Measurements from ENCODE around the gene SLC29A2. TPM values are rescaled to one million over a fixed set of nuclear protein-coding genes. Genes with fewer than 3 reads are reported as not detected.
"Not testable (repeated sequence)": the region's sequence is repeated elsewhere in the genome, so short reads cannot be mapped to it uniquely, and the experiment has no call there.

Gene SLC29A2
- total RNA-seq, 1 experiment from 2014 or later: 0.39 TPM

DNA sequence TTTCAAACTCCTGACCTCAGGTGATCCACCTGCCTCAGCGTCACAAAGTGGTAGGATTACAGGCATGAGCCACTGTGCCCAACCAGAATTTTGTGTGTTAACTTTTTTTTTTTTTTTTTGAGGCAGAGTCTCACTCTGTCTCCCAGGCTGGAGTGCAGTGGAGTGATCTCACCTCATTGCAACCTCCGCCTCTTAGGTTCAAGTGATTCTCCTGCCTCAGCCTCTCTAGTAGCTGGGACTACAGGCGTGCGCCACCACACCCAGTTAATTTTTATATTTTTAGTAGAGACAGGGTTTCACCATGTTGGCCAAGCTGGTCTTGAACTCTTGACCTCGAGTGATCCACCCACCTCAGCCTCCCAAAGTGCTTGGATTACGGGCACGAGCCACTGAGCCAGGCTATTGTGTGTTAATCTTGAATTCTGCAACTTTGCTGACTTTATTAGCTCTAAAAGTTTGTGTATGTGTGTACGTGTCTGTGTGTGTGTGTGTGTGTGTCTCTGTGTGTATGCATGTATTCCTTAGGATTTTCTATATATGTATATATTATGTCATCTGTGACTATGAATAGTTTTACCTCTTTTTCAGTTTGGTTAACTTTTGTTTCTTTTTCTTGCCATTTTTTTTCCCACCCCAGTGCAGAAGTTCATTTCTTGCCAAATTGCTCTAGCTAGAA is 20.9 kb downstream of the SLC29A2 start:
- not testable (repeated sequence) for DNase-seq (ENCODE audit: low spot score)

GRCh38 chr11:66349084-66349386 is 22.5 kb downstream of the SLC29A2 start:
- DNase-seq (ENCODE audit: low spot score): no peak

- peak; percentile 79 for DNase-seq (ENCODE audit: low spot score)
These were observed 23.9 kb downstream of the SLC29A2 start, which contains the start of gene B4GAT1 for GRCh38 chr11:66347425-66348276. Gene B4GAT1, minus strand, starts transcription at chr11:66347629. Its CDS starts 84 bp downstream, at chr11:66347545.

DNA sequence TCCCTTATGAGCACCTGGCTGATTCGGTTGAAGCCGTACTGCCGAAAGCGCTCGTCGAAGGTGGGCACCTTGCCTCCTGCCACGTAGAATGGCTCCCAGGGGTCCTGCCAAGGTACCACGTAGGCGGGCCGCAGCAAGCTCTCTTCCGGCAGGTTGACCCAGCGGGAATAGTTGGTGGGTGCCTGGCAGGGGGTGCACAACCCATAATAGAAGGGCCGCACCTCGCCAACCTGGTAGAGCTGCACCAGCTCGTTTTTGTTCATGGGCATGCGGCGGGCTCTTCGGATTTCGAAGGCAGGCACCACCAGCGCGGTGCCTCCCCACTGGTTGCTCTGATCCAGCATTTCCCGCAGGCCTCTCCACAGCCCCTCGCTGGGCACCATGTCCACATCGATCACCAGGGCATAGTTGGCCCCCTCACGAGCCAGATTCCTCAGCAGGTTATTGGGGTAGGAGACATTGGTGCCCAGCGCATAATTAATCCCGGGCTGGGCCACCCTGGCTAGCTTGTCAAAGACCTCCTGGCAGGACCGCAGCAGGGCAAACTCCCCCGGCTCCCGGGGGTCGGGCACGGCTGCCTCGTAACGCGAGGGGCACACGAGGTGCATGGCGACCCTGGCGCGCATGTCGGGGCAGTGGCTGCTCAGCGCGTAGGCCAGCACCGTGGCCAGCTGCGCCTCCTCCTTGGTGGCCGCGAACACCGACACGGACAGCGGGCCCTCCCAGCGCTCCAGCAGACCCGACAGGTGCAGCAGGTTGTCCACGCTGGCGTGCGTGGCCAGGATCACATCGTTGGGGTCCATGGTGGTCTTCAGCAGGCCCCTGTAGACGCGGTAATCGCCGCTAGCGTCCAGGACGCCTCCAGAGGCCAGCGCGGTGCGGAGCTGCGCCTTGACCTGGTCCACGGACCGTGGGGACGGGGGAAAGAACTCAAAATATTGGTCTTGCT is 24.8 kb downstream of the SLC29A2 start:
- DNase-seq (ENCODE audit: low spot score): no peak

GRCh38 chr11:66345316-66345649 is 26.3 kb downstream of the SLC29A2 start:
- no peak for DNase-seq (ENCODE audit: low spot score)

- DNase-seq (ENCODE audit: low spot score): peak; percentile 96
These were observed 26.8 kb downstream of the SLC29A2 start, which contains the start of gene BRMS1 for GRCh38 chr11:66344550-66345315. Gene BRMS1, minus strand, starts transcription at chr11:66345104. Its CDS starts 2,870 bp downstream, at chr11:66342234.

DNA sequence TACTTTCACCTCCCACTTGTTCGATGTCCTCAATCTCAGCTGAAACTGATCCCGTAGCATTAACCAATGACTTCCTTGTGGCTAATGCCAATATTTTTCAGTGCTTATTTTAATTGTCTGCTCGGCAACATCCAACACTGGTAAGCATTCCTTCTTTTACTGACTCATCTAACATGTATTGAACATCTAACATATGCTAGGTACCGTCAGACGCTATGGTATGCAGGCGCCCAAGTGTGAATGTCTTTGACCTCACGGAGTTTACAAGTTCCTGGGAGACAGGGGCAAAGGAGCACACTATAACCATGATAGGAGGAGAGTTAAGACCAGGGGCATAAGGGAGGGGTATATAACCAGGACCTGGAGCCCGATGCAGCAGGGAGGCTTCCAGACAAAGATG is 28.4 kb downstream of the SLC29A2 start:
- no peak for DNase-seq (ENCODE audit: low spot score)

DNA sequence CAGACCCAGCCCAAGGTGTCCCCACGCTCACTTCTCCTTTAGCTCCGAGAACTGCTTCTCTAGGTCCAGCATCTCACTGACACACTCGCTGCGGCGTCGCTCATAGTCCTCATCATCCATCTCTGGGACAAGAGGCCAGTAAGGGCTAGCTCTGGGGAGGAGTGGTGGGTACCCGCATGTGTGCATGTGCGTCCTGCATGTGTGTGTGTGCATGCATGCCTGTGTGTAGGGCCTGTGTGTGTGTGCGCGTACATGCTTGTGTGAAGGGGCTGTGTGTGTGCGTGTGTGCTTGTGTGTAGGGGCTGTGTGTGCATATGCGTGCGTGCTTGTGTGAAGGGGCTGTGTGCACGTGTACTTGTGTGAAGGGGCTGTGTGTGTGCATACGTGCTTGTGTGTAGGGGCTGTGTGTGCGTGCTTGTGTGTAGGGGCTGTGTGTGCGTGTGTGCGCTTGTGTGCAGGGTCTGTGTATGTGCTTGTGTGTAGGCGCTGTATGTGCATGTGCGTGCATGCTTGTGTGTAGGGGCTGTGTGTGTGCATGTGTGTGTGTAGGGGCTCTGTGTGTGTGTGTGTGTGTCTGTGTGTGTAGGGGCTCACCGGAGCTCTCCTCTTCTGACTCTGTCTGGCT is 29.9 kb downstream of the SLC29A2 start:
- no peak for DNase-seq (ENCODE audit: low spot score)

- no peak for DNase-seq (ENCODE audit: low spot score)
These were observed 30.7 kb downstream of the SLC29A2 start for GRCh38 chr11:66340596-66341501.

GRCh38 chr11:66339686-66340483 is 31.7 kb downstream of the SLC29A2 start:
- DNase-seq (ENCODE audit: low spot score): no peak

DNA sequence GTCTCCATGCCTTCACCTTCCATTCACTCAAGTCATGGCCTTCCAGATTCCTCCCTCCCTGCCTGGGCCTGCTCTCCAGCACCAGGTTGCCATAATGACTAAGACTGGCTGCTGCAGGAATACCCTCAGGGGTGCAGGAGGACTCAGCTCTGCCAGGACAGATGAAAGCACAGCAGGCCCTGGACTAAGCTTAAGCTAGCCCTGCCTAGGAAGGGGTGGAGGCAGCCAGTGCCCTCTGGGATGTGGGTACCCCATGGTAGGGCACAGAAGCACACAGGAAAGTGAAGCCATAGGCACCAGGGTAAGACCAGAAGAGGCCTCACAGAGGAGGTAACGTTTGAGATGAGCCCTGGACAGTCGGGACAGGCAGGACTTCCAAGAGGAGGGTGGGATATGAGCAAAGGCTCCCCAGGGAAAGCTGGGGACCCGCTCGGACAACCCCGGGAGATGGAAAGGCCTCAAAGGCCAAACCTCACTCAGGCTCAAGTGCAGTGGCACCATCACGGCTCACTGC is 32.3 kb downstream of the SLC29A2 start:
- DNase-seq (ENCODE audit: low spot score): no peak

DNA sequence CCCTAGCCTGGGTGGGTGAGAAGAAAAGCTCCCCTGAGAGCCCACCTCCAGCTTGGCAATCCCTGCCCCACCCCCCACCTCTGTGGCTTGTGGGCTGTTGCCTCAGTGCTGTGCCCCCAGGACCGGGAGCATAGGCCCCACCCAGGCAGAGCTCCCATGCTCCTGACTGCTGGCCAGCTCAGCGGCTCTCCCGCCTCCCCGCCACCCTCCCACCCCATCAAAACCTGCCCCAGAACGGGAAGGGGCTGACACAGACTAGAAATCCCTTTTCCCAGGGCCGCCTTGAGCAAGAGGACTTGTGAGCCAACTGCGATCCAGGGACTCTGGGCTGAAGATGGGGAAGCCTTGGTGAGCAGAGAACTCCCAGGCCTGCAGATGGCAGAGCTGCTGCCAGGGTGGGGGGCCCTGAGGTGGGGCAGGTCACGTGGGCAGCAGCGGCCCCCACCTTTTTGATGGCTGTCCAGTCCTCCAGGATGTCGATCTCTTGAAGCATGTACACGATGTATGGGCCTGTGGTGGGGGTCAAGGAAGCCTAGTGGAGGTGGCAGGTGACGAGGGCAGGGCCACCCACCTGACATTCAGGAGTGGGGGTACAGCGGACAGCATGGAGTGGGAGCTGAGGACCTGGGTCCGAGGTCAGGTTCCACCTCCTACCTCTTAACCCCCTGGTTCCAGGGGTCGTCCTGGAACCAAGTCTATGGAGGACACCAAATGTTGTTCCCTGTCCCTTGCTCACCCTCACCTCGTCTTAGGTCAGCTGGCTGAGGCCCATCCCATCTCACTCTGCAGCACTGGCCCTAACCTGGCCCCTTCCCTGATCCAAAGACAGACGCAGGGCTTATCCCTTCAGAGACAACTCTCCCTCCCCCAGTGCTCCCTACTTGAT is 33.0 kb downstream of the SLC29A2 start:
- DNase-seq (ENCODE audit: low spot score): no peak

GRCh38 chr11:66337103-66337899 is 34.3 kb downstream of the SLC29A2 start:
- no peak for DNase-seq (ENCODE audit: low spot score)

DNA sequence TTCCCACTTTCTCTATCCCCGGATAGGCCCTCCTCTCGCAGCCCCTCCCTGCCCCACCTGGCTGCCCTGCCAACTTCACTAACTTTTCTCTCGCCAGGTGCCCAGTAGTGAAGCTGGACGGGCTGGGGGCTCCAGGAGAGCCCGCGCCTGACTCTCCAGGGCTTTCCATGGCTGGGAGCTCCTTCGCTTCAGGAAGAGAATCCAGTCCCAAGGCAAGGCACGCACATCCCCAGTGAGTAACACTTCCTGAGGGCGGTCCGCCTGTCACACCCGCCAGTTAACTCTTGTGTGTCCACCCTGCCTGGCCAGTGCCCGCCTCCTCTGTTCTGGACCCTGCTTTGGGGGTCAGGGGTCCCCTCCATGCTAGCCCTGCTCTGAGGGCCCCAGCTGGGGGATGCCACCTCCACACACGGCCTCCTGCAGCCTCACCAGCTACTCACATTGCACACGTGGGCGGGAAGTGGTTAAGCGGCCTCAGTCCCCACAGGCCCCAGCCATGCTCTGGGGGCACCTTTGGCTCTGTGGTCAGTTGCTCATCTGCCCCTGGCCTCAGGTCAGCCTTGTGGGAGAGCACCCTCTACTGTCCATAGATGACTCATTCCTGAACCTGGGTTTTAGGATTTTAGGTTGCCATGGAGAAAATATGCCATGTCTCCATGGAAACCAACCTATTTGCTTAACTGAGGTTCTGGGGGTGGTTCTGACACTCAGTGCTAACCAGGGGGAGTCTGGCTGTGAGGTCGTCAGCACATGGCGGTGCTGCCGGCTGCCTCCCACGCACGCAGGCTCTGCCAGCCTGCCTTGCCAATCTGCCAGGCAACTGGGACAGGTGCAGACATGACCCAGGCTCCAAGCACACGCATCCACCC is 35.1 kb downstream of the SLC29A2 start, which contains the start of gene RIN1:
TSS of gene RIN1 (minus strand) at position 201 of the 869 bp plus-strand sequence. CDS start at position 169, 32 bp downstream.
- peak; percentile 82 for DNase-seq (ENCODE audit: low spot score)

DNA sequence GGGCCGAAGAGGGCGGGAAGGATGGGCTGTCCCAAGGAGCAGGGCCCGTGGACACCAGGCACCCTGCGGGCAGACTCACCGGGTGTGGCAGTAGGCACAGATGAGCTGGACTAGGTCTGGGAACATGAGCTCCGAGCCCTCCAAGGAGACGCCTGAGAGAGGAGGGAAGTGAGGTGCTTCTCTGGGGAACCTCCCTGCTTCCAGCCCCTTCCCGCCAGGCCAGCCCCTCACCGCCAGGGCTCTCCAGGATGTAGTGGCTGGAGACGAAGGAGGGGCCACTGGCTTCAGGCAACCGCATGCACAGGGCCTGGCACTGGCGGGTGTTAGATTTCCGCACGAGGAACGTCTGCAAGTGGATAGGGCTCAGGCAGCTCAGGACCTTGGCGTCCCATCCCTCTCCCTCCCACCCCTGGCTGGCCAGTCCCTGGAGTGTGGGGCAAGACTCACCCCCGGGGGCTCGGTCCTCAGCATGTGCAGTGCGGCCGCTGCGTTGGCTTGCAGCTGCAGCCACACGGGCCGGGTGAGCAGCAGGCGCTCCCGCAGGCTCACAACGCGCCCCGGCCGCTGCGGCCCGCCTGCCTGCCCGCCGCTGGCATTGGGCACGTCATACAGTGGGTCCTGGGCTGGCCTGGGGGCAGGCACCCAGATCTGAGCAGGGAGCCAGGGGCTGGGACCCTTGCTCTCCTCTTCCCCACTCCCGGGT is 35.9 kb downstream of the SLC29A2 start:
- peak; percentile 53 for DNase-seq (ENCODE audit: low spot score)

All from H4 (cell line).